ENCODE results near the gene KCNH1. TPM values are rescaled to one million over a fixed set of nuclear protein-coding genes. Genes with fewer than 3 reads are reported as not detected.

KCNH1 gene
- total RNA-seq, 1 donor from 2014 or later: 0.21 TPM

GRCh38 chr1:210678306-210678705 is 455.6 kb downstream of the KCNH1 start:
- no peak for DNase-seq (ENCODE audit: low read depth, low spot score)
- no peak overlapping the region for H3K4me3 Mint-ChIP-seq
- H3K9me3 Mint-ChIP-seq: no peaks in the 10 kb centered on the region
- no peaks in the 10 kb centered on the region for H3K27me3 Mint-ChIP-seq (ENCODE audit: low read depth)
- H3K27ac Mint-ChIP-seq (ENCODE audit: unreplicated experiment): no peak overlapping the region
- H3K4me1 Mint-ChIP-seq: no peaks in the 10 kb centered on the region
- TF ChIP-seq CTCF (conservative IDR thresholded peaks at IDR 0.05): no peak
- no peaks in the 10 kb centered on the region for H3K36me3 Mint-ChIP-seq (ENCODE audit: low read depth)

DNA sequence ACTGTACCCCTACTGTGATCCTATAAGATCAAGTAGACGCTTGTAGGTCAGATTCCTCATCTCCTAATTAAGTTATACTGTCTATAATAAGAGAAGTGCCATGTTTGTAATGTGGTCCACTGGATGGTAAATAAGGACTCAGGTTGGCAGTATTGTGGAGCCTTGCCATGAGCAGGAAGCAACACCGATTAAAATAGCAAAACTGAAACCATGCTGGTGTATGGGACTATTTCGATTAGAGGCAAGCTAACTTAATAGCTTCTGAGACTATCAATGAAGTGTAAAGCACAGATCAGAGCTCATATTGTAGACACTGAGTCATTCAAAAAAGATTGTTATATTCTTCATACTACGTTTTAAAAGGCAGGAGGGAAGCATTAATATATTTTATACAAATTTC is 456.4 kb downstream of the KCNH1 start:
- Mint-ChIP-seq H3K4me3 (no peak overlapping the region), H3K27me3 (ENCODE audit: low read depth) (no peaks in the 10 kb centered on the region), H3K4me1 (no peaks in the 10 kb centered on the region), H3K9me3 (no peaks in the 10 kb centered on the region), H3K36me3 (ENCODE audit: low read depth) (no peaks in the 10 kb centered on the region), H3K27ac (ENCODE audit: unreplicated experiment) (no peak overlapping the region)
- no peak for DNase-seq (ENCODE audit: low read depth, low spot score)
- no peak for TF ChIP-seq CTCF (conservative IDR thresholded peaks at IDR 0.05)

- no peak for DNase-seq (ENCODE audit: low read depth, low spot score)
- Mint-ChIP-seq H3K27me3 (ENCODE audit: low read depth) (no peaks in the 10 kb centered on the region), H3K4me3 (no peak overlapping the region), H3K36me3 (ENCODE audit: low read depth) (no peaks in the 10 kb centered on the region), H3K9me3 (no peaks in the 10 kb centered on the region), H3K27ac (ENCODE audit: unreplicated experiment) (no peak overlapping the region), H3K4me1 (no peaks in the 10 kb centered on the region)
- no peak for TF ChIP-seq CTCF (conservative IDR thresholded peaks at IDR 0.05)
These were observed 457.4 kb downstream of the KCNH1 start for GRCh38 chr1:210676539-210676938.

- DNase-seq (ENCODE audit: low read depth, low spot score): no peak
- Mint-ChIP-seq H3K9me3 (no peaks in the 10 kb centered on the region), H3K27ac (ENCODE audit: unreplicated experiment) (no peak overlapping the region), H3K27me3 (ENCODE audit: low read depth) (no peaks in the 10 kb centered on the region), H3K36me3 (ENCODE audit: low read depth) (no peaks in the 10 kb centered on the region), H3K4me1 (no peaks in the 10 kb centered on the region), H3K4me3 (no peak overlapping the region)
- TF ChIP-seq CTCF (conservative IDR thresholded peaks at IDR 0.05): no peak
These were observed 459.8 kb downstream of the KCNH1 start for GRCh38 chr1:210674151-210674550.

DNA sequence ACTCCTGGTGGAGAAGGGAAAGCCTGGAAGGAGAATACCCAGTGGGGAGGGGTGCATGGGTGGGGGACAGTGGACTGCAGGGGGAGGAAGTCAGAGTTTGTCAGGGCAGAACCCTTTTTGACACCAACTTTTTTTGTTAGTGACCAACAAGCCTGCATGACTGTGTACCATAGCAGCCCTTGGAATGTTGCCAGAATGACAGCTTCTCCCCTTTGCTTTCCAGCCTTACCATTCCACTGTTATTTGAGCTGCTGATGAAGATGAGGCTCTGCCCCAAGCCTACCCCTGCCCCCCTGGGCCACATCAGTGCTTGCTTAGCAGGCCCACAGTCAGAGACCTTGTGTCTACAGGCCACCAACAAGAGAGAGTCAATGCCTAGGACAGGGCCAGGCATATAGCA is 464.0 kb downstream of the KCNH1 start:
- Mint-ChIP-seq H3K27ac (ENCODE audit: unreplicated experiment) (no peak overlapping the region), H3K27me3 (ENCODE audit: low read depth) (no peaks in the 10 kb centered on the region)

More for the DNA sequence above, 464.0 kb downstream of the KCNH1 start:
- H3K4me3 Mint-ChIP-seq: no peak overlapping the region
- H3K36me3 Mint-ChIP-seq (ENCODE audit: low read depth): no peaks in the 10 kb centered on the region
- no peak for DNase-seq (ENCODE audit: low read depth, low spot score)
- H3K4me1 Mint-ChIP-seq: no peaks in the 10 kb centered on the region
- no peaks in the 10 kb centered on the region for H3K9me3 Mint-ChIP-seq
- no peak for TF ChIP-seq CTCF (conservative IDR thresholded peaks at IDR 0.05)

All from neural crest cell (in vitro differentiated cells).